Measurements from ENCODE around the gene LGR6. TPM values are rescaled to one million over a fixed set of nuclear protein-coding genes. Genes with fewer than 3 reads are reported as not detected.

LGR6 gene
- total RNA-seq, 4 donors from 2014 or later, result 1.6 to 4.9 (median 4.1) TPM

GRCh38 chr1:202160377-202160940 lies 33.1 kb upstream of the LGR6 start, which contains the start of gene PTPN7:
Gene PTPN7, minus strand, starts transcription at chr1:202160602. Its CDS starts 1,200 bp downstream, at chr1:202159402.
- peak within 1 kb of the TSS; percentile 25 for H3K27ac ChIP-seq
- H3K36me3 ChIP-seq, result no peaks in the 10 kb centered on the region
- peak within 1 kb of the TSS; percentile 29 for H3K4me3 ChIP-seq

GRCh38 chr1:202161151-202162046 lies 32.2 kb upstream of the LGR6 start:
- Histone ChIP-seq H3K27me3 (no peaks in the 10 kb centered on the region), H3K4me3 (no peak overlapping the region), H3K36me3 (no peaks in the 10 kb centered on the region), H3K9me3 (no peaks in the 10 kb centered on the region), H3K27ac (no peak overlapping the region), H3K4me1 (no peaks in the 10 kb centered on the region)
- TF ChIP-seq EP300 (IDR thresholded peaks at IDR 0.05), result no peak
- no peak for TF ChIP-seq CTCF (IDR thresholded peaks at IDR 0.05)
- no peak for TF ChIP-seq POLR2AphosphoS5 (IDR thresholded peaks at IDR 0.05)
- TF ChIP-seq POLR2A (IDR thresholded peaks at IDR 0.05), result no peak
- DNase-seq (ENCODE audit: low spot score in 2 of 2), result no peak
- 70% methylated on average over 21 of the region's 22 CpGs for WGBS

More at GRCh38 chr1:202160377-202160940, 33.1 kb upstream of the LGR6 start, which contains the start of gene PTPN7:
- Histone ChIP-seq H3K27me3 (no peaks in the 10 kb centered on the region), H3K9me3 (no peaks in the 10 kb centered on the region), H3K4me1 (peaks cover 1% of the 10 kb centered on the region)
- no peak for DNase-seq (ENCODE audit: low spot score in 2 of 2)
- 67% methylated on average over 15 of the region's 17 CpGs for WGBS
- TF ChIP-seq POLR2A (IDR thresholded peaks at IDR 0.05), result no peak
- TF ChIP-seq POLR2AphosphoS5 (IDR thresholded peaks at IDR 0.05), result no peak

GRCh38 chr1:202162047-202162417 lies 31.6 kb upstream of the LGR6 start:
- DNase-seq (ENCODE audit: low spot score in 2 of 2), result no peak
- TF ChIP-seq POLR2A (IDR thresholded peaks at IDR 0.05) (no peak), CTCF (IDR thresholded peaks at IDR 0.05) (no peak), POLR2AphosphoS5 (IDR thresholded peaks at IDR 0.05) (no peak), EP300 (IDR thresholded peaks at IDR 0.05) (no peak)
- Histone ChIP-seq H3K4me1 (no peaks in the 10 kb centered on the region), H3K9me3 (no peaks in the 10 kb centered on the region), H3K27ac (no peak overlapping the region), H3K4me3 (no peak overlapping the region), H3K27me3 (no peaks in the 10 kb centered on the region), H3K36me3 (no peaks in the 10 kb centered on the region)
- 78% methylated on average over 4 of the region's 4 CpGs for WGBS

- TF ChIP-seq POLR2AphosphoS5 (IDR thresholded peaks at IDR 0.05) (no peak), CTCF (IDR thresholded peaks at IDR 0.05) (no peak), EP300 (IDR thresholded peaks at IDR 0.05) (no peak), POLR2A (IDR thresholded peaks at IDR 0.05) (no peak)
- H3K27ac ChIP-seq, result no peak overlapping the region
- H3K4me3 ChIP-seq, result no peak overlapping the region
- peaks cover 2% of the 10 kb centered on the region for H3K4me1 ChIP-seq
- no peaks in the 10 kb centered on the region for H3K36me3 ChIP-seq
- H3K9me3 ChIP-seq, result no peaks in the 10 kb centered on the region
- 54% methylated on average over 11 of the region's 15 CpGs for WGBS
- H3K27me3 ChIP-seq, result no peaks in the 10 kb centered on the region
- no peak for DNase-seq (ENCODE audit: low spot score in 2 of 2)
Measured at GRCh38 chr1:202162418-202163280, 30.9 kb upstream of the LGR6 start.

All from suprapubic skin (tissue), 4 donors.